HS-27A (cell line): ENCODE results near the gene TOMM22.

ENCODE experiments used
- DNase-seq: peaks from one replicate; pipeline ENCODE4 v3.0.0-alpha.2; 2012; ENCODE audit warnings: low read depth, missing footprints

Gene TOMM22

DNA sequence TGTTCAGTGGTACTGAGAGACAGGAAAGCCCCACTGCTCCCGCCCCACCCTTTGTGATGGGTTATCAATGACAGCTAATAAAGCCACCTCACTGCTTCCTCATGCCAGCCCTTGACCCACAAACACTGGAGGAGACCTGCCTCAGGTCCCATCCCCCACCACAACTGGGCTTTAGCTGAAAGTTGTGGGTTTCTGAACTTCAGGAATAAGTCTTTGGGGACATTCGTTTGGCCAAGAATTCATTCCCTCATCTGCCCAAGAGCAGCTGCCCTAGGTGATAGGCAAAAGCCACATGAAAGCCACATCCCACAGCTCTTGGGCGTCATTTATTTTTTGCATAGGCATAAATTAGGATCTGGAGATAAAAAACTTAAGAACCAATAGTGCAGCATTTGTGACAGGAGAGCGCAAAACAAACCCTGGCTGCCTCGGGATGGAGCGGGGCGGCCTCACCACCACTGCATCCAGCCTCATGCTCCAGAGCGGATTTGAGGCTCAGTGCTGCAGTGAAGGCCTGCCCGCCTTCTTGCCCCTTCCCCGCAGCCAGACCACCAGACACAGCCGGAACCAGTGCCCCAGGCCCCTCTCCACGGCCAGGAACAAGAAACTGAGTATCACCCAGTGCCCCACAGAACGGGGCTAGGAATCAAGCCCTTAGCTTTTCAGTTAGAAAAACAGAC, 52.8 kb downstream of the TOMM22 start:
- no peak for DNase-seq
